GM23338 (cell line): ENCODE data around the gene ZGLP1. TPM values are rescaled to one million over a fixed set of nuclear protein-coding genes. Genes with fewer than 3 reads are reported as not detected.

Experiments
- ATAC-seq: fragments of 200-7000 bp; cut with Tn5 transposase; 3 replicates; pipeline ENCODE4 v1.9.1; 2020
- DNase-seq: peaks from one replicate; pipeline ENCODE4 v3.0.0-alpha.2; 2015; ENCODE audit warnings: low spot score
- H2AFZ ChIP-seq: fragments of 200-600 bp; sonication (generic); 2 replicates; pipeline ENCODE4 v1.8.0; 2016; ENCODE audit warnings: antibody characterized with exemption, mild to moderate bottlenecking, moderate library complexity
- H3F3A ChIP-seq: fragments of 200-600 bp; sonication (generic); replicated peaks from 2 replicates; pipeline ENCODE4 v1.8.0; 2017; ENCODE audit warnings: antibody characterized with exemption, mixed run types, low read depth
- H3K27ac ChIP-seq: fragments of 200-600 bp; sonication (generic); 2 replicates; pipeline ENCODE4 v1.6.1; 2016; ENCODE audit warnings: low read depth
- H3K27me3 ChIP-seq: fragments of 200-600 bp; sonication (generic); 2 replicates; pipeline ENCODE4 v1.8.0; 2016; ENCODE audit warnings: mild to moderate bottlenecking, mixed run types, moderate library complexity; ENCODE audit not compliant: insufficient read depth
- H3K36me3 ChIP-seq: fragments of 200-600 bp; sonication (generic); 2 replicates; pipeline ENCODE4 v1.8.0; 2016; ENCODE audit warnings: mild to moderate bottlenecking; ENCODE audit not compliant: insufficient read depth
- H3K4me1 ChIP-seq: fragments of 200-600 bp; sonication (generic); 2 replicates; pipeline ENCODE4 v1.8.0; 2016; ENCODE audit warnings: mild to moderate bottlenecking, moderate library complexity; ENCODE audit not compliant: insufficient read depth
- H3K4me2 ChIP-seq: fragments of 200-600 bp; sonication (generic); 2 replicates; pipeline ENCODE4 v1.7.1; 2017; ENCODE audit warnings: mixed run types
- H3K4me3 ChIP-seq: fragments of 200-600 bp; sonication (generic); 2 replicates; pipeline ENCODE4 v1.6.1; 2016; ENCODE audit warnings: mixed run types
- H3K79me2 ChIP-seq: fragments of 200-600 bp; sonication (generic); replicated peaks from 2 replicates; pipeline ENCODE4 v1.8.0; 2017; ENCODE audit warnings: mild to moderate bottlenecking; ENCODE audit not compliant: insufficient read depth
- H3K9me2 ChIP-seq: fragments of 200-600 bp; sonication (generic); 2 replicates; pipeline ENCODE4 v1.8.0; 2017; ENCODE audit not compliant: insufficient read depth
- H4K20me1 ChIP-seq: fragments of 200-600 bp; sonication (generic); replicated peaks from 2 replicates; pipeline ENCODE4 v1.8.0; 2017; ENCODE audit warnings: mild to moderate bottlenecking; ENCODE audit not compliant: insufficient read depth
- H3K27ac Mint-ChIP-seq: 2 replicates; pipeline ENCODE4 v1.8.0; 2020; ENCODE audit warnings: inconsistent platforms, mild to moderate bottlenecking, moderate library complexity, mixed read lengths
- H3K27me3 Mint-ChIP-seq: 3 replicates; pipeline ENCODE4 v1.8.0; 2022; ENCODE audit warnings: low read depth, mild to moderate bottlenecking, moderate library complexity, mixed read lengths, inconsistent platforms; ENCODE audit not compliant: insufficient read depth, poor library complexity
- H3K36me3 Mint-ChIP-seq: 3 replicates; pipeline ENCODE4 v1.8.0; 2021; ENCODE audit warnings: low read depth, mild to moderate bottlenecking, inconsistent platforms, moderate library complexity, mixed read lengths
- H3K4me1 Mint-ChIP-seq: 3 replicates; pipeline ENCODE4 v1.8.0; 2020; ENCODE audit warnings: mild to moderate bottlenecking, inconsistent platforms, mixed read lengths
- H3K4me3 Mint-ChIP-seq: 3 replicates; pipeline ENCODE4 v1.8.0; 2021; ENCODE audit warnings: moderate library complexity, mild to moderate bottlenecking, inconsistent platforms, mixed read lengths
- H3K9me3 Mint-ChIP-seq: 3 replicates; pipeline ENCODE4 v1.8.0; 2020; ENCODE audit warnings: moderate library complexity, mild to moderate bottlenecking, inconsistent platforms, mixed read lengths
- EZH2 ChIP-seq: fragments of 200-600 bp; sonication (generic); IDR thresholded peaks from one replicate; pipeline ENCODE4 v1.8.0; 2017; ENCODE audit warnings: antibody characterized with exemption, mild to moderate bottlenecking, low read depth; ENCODE audit not compliant: unreplicated experiment
- EZH2phosphoT487 ChIP-seq: fragments of 200-600 bp; sonication (generic); IDR thresholded peaks from one replicate; pipeline ENCODE4 v1.8.1; 2018; ENCODE audit warnings: antibody characterized with exemption; ENCODE audit not compliant: unreplicated experiment
- JUNB ChIP-seq: IDR thresholded peaks from one replicate; pipeline ENCODE4 v1.6.1; 2016; ENCODE audit warnings: antibody characterized with exemption; ENCODE audit not compliant: unreplicated experiment
- NANOG ChIP-seq: IDR thresholded peaks from 2 replicates; pipeline ENCODE4 v1.6.1; 2016; ENCODE audit warnings: antibody characterized with exemption, borderline replicate concordance
- POLR2AphosphoS5 ChIP-seq: IDR thresholded peaks from 2 replicates; pipeline ENCODE4 v1.6.1; 2016; ENCODE audit warnings: antibody characterized with exemption, low read depth
- STAT1 ChIP-seq: IDR thresholded peaks from one replicate; pipeline ENCODE4 v1.6.1; 2016; ENCODE audit warnings: antibody characterized with exemption; ENCODE audit not compliant: unreplicated experiment
- ZNF331 ChIP-seq: fragments of 250-450 bp; sonication (Bioruptor Pico); IDR thresholded peaks from 2 replicates; pipeline ENCODE4 v1.5.0; 2020; ENCODE audit warnings: low read depth, mild to moderate bottlenecking, moderate library complexity
- ZNF462 ChIP-seq: fragments of 250-450 bp; sonication (Bioruptor Pico); IDR thresholded peaks from 2 replicates; pipeline ENCODE4 v1.5.0; 2020; ENCODE audit warnings: mild to moderate bottlenecking, moderate library complexity
- polyA plus RNA-seq: library from polyadenylated mRNA; unstranded; fragments of >200 nt; fragmentation: Nextera tagmentation; extraction: Ambion mirVana; gene quantifications from 2 replicates; pipeline ENCODE4 v1.2.1, GENCODE V29; 2016
- total RNA-seq: library from RNA; depleted of rRNA; stranded (reverse); fragments of >200 nt; shearing (Covaris generic); gene quantifications from 2 replicates; pipeline ENCODE4 v1.2.3, GENCODE V29; 2014
- TF ChIP-seq, protein P1 (sequence below): IDR thresholded peaks from 2 replicates; pipeline ENCODE4 v1.6.1; 2016; ENCODE audit warnings: antibody characterized with exemption
- TF ChIP-seq, protein P2 (sequence below), 2 experiments: fragments of 200-600 bp in 1 of 2; sonication (generic) in 1 of 2; conservative IDR thresholded peaks; 2 replicates each; pipeline versions ENCODE4 v1.5.1 to v1.6.1; 2016 to 2017; ENCODE audit warnings: antibody characterized with exemption in 2 of 2, low read depth in 2 of 2, mild to moderate bottlenecking in 2 of 2, moderate library complexity in 1 of 2

ZGLP1 gene
- total and polyA plus RNA-seq, 2 experiments from 2014 or later = 1.5 to 5.3 TPM

DNA sequence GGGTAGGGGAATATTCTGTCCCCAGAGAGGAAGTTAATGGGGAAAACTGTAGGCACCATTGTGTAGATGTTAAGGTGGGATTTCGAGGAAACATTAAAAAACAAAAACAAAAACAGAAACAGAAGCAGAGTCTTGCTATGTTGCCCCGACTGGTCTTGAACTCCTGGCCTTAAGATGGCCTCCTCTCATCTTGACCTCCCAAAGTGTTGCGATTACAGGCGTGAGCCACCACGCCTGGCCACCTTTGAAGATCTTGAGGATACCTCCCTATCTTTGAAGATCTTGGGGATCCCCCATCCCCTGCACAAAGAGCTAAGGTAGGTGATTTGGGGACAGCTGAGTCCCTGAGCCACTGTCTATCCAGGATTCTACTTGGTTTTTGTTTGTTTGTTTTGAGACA, 30.4 kb upstream of the ZGLP1 start:
- no peak for ATAC-seq
- H3K27me3 Mint-ChIP-seq = peaks cover 11% of the 10 kb centered on the region
- Histone ChIP-seq H3K36me3 (no peaks in the 10 kb centered on the region), H3K27ac (no peak overlapping the region), H3K79me2 (no peaks in the 10 kb centered on the region), H4K20me1 (no peaks in the 10 kb centered on the region), H3K4me1 (peaks cover 19% of the 10 kb centered on the region; the same call in 1 of the 2 replicates), H3K4me3 (no peak overlapping the region), H3F3A (peaks cover 6% of the 10 kb centered on the region; the same call in 1 of the 2 replicates), H3K4me2 (peak overlapping the region; percentile 62; the same call in 1 of the 2 replicates), H3K27me3 (no peaks in the 10 kb centered on the region), H2AFZ (peak overlapping the region; percentile 81), H3K9me2 (no peaks in the 10 kb centered on the region)
- no peak overlapping the region for H3K27ac Mint-ChIP-seq
- peaks cover 14% of the 10 kb centered on the region for H3K4me1 Mint-ChIP-seq
- TF ChIP-seq POLR2AphosphoS5 (no peak), EZH2phosphoT487 (no peak), NANOG (no peak), JUNB (no peak), EZH2 (no peak), ZNF462 (CRISPR knock-in tag) (no peak), ZNF331 (CRISPR knock-in tag) (no peak), STAT1 (no peak)
- TF ChIP-seq, protein P1, sequence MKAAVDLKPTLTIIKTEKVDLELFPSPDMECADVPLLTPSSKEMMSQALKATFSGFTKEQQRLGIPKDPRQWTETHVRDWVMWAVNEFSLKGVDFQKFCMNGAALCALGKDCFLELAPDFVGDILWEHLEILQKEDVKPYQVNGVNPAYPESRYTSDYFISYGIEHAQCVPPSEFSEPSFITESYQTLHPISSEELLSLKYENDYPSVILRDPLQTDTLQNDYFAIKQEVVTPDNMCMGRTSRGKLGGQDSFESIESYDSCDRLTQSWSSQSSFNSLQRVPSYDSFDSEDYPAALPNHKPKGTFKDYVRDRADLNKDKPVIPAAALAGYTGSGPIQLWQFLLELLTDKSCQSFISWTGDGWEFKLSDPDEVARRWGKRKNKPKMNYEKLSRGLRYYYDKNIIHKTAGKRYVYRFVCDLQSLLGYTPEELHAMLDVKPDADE = no peak
- TF ChIP-seq, protein P2, sequence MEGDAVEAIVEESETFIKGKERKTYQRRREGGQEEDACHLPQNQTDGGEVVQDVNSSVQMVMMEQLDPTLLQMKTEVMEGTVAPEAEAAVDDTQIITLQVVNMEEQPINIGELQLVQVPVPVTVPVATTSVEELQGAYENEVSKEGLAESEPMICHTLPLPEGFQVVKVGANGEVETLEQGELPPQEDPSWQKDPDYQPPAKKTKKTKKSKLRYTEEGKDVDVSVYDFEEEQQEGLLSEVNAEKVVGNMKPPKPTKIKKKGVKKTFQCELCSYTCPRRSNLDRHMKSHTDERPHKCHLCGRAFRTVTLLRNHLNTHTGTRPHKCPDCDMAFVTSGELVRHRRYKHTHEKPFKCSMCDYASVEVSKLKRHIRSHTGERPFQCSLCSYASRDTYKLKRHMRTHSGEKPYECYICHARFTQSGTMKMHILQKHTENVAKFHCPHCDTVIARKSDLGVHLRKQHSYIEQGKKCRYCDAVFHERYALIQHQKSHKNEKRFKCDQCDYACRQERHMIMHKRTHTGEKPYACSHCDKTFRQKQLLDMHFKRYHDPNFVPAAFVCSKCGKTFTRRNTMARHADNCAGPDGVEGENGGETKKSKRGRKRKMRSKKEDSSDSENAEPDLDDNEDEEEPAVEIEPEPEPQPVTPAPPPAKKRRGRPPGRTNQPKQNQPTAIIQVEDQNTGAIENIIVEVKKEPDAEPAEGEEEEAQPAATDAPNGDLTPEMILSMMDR (conservative IDR thresholded peaks at IDR 0.05; ENCODE audit: low read depth in 2 of 2) = no peak
- H3K9me3 Mint-ChIP-seq = no peaks in the 10 kb centered on the region; the same call in 2 of the 3 replicates
- H3K36me3 Mint-ChIP-seq = no peaks in the 10 kb centered on the region
- no peak overlapping the region for H3K4me3 Mint-ChIP-seq
- DNase-seq = no peak
